GM12878 (cell line): ENCODE data around the gene P3R3URF. TPM values are rescaled to one million over a fixed set of nuclear protein-coding genes. Genes with fewer than 3 reads are reported as not detected.

Experiments
- BHLHE40 ChIP-seq, 2 experiments: fragments of 450-650 bp in 1 of 2; IDR thresholded peaks; 2 replicates each; pipeline ENCODE4 v1.6.1; 2011 to 2017; ENCODE audit warnings: low read depth in 2 of 2, borderline replicate concordance in 1 of 2, improper control_type of control experiment in 1 of 2, low read length in 1 of 2, mild to moderate bottlenecking in 1 of 2
- EED ChIP-seq: sonication (generic); IDR thresholded peaks from 2 replicates; pipeline ENCODE4 v1.6.1; 2016; ENCODE audit warnings: antibody characterized with exemption, low read depth
- EZH2 ChIP-seq: IDR thresholded peaks from 2 replicates; pipeline ENCODE4 v1.6.1; 2012; ENCODE audit warnings: low read depth, mild to moderate bottlenecking, control low read depth, inconsistent platforms, low read length, borderline replicate concordance; ENCODE audit not compliant: control insufficient read depth
- GABPA ChIP-seq: IDR thresholded peaks from 2 replicates; pipeline ENCODE4 v1.6.1; 2014; ENCODE audit warnings: antibody characterized with exemption, low read depth, mild to moderate bottlenecking, inconsistent platforms
- HDAC6 ChIP-seq: fragments of 200-600 bp; sonication (generic); IDR thresholded peaks from one replicate; pipeline ENCODE4 v1.8.0; 2017; ENCODE audit warnings: antibody characterized with exemption; ENCODE audit not compliant: unreplicated experiment
- JUNB ChIP-seq: IDR thresholded peaks from 2 replicates; pipeline ENCODE4 v1.6.1; 2016; ENCODE audit warnings: antibody characterized with exemption, mild to moderate bottlenecking
- MTA2 ChIP-seq: fragments of 450-650 bp; IDR thresholded peaks from 2 replicates; pipeline ENCODE4 v1.6.1; 2016; ENCODE audit warnings: low read depth, mild to moderate bottlenecking, moderate library complexity
- SP1 ChIP-seq: IDR thresholded peaks from one replicate; pipeline ENCODE4 v1.6.1; 2011; ENCODE audit warnings: low read depth, low read length
- SPI1 ChIP-seq: IDR thresholded peaks from 2 replicates; pipeline ENCODE4 v1.6.1; 2011; ENCODE audit warnings: low read depth, mild to moderate bottlenecking, low read length, moderate library complexity, borderline replicate concordance; ENCODE audit not compliant: insufficient read depth
- TARDBP ChIP-seq: IDR thresholded peaks from 2 replicates; pipeline ENCODE4 v1.6.1; 2016; ENCODE audit warnings: borderline replicate concordance
- YY1 ChIP-seq: IDR thresholded peaks from 2 replicates; pipeline ENCODE4 v1.6.1; 2011; ENCODE audit warnings: low read depth, mild to moderate bottlenecking, low read length
- ZNF207 ChIP-seq: fragments of 450-650 bp; IDR thresholded peaks from 2 replicates; pipeline ENCODE4 v1.6.1; 2014; ENCODE audit warnings: antibody characterized with exemption, mild to moderate bottlenecking, borderline replicate concordance
- ZNF217 ChIP-seq: fragments of 450-650 bp; IDR thresholded peaks from 2 replicates; pipeline ENCODE4 v1.6.1; 2017; ENCODE audit warnings: antibody characterized with exemption, mild to moderate bottlenecking
- ZNF592 ChIP-seq: fragments of 450-650 bp; IDR thresholded peaks from 2 replicates; pipeline ENCODE4 v1.6.1; 2017; ENCODE audit warnings: mild to moderate bottlenecking, moderate library complexity
- ZNF622 ChIP-seq: fragments of 450-650 bp; IDR thresholded peaks from 2 replicates; pipeline ENCODE4 v1.6.1; 2017; ENCODE audit warnings: mild to moderate bottlenecking, inconsistent platforms
- ZNF687 ChIP-seq: fragments of 450-650 bp; IDR thresholded peaks from 2 replicates; pipeline ENCODE4 v1.6.1; 2017; ENCODE audit warnings: mild to moderate bottlenecking, moderate library complexity
- polyA plus RNA-seq, 11 experiments: library from polyadenylated mRNA; depleted of rRNA in 4 of 11; unstranded in 6 of 11; stranded (reverse) in 5 of 11; fragments of >200 nt; fragmentation: Nextera tagmentation in 4 of 11; fragmentation: Illumina TruSeq in 1 of 11; extraction: Ambion mirVana in 4 of 11; extraction: Trizol in 1 of 11; gene quantifications; 1 replicate in 1 of 11; 2 replicates in 10 of 11; pipeline versions ENCODE4 v1.2.1 to v1.2.3, GENCODE V29; 2011 to 2016; ENCODE audit warnings: inconsistent platforms in 2 of 11, missing spikeins in 2 of 11, low read depth in 1 of 11
- total RNA-seq, 4 experiments: library from RNA; depleted of rRNA in 3 of 4; stranded (reverse); fragments of >200 nt in 3 of 4; fragmentation: Illumina TruSeq in 1 of 4; extraction: Trizol in 1 of 4; gene quantifications; 2 replicates each; pipeline versions ENCODE4 v1.2.1 to v1.2.3, GENCODE V29; 2013 to 2021
- TF ChIP-seq, protein P1 (sequence below): IDR thresholded peaks from 2 replicates; pipeline ENCODE4 v1.6.1; 2012; ENCODE audit warnings: improper control_type of control experiment, low read depth, low read length; ENCODE audit not compliant: insufficient replicate concordance

Gene P3R3URF
- total and polyA plus RNA-seq, 10 of the 15 experiments (the other 5 are each of a cell fraction or from before 2014, with no cell fraction given), result not detected

DNA sequence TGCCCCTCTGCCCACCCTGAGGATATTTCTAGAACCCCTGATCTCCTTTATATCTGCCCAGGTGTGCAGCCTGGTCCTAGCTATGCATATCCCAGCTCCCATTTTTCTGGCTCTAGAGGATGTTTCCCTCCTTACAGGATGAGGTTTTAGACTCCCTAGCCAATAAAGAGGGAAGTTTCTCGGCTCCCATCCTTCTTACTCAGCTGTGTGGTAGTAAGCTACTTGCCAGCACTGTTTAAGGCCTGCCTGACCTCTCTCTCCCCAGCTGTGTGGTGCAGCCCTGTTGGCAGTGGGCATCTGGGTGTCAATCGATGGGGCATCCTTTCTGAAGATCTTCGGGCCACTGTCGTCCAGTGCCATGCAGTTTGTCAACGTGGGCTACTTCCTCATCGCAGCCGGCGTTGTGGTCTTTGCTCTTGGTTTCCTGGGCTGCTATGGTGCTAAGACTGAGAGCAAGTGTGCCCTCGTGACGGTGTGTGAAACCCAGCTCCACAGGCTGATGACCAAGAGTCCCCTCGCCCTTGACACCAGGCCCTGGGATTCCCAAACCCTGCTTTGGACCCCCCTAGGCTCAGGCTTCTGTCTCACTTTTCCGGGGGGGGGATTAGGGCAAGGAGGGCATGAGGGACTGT lies 7.8 kb upstream of the P3R3URF start (continued):
- TF ChIP-seq ZNF592, result no peak
- no peak for TF ChIP-seq TARDBP
- no peak for TF ChIP-seq GABPA
- TF ChIP-seq ZNF217, result no peak
- no peak for TF ChIP-seq EZH2
- TF ChIP-seq SPI1, result peak; percentile 46; the same call in 1 of the 2 replicates
- TF ChIP-seq HDAC6, result no peak
- TF ChIP-seq YY1, result no peak
- peak; percentile 37 to 72; a peak in 2 of 4 replicates for TF ChIP-seq BHLHE40 (IDR thresholded peaks at IDR 0.05; ENCODE audit: borderline replicate concordance in 1 of 2, low read depth in 2 of 2, low read length in 1 of 2)
- TF ChIP-seq ZNF207, result no peak
- TF ChIP-seq ZNF687, result peak; percentile 96
- TF ChIP-seq SP1, result no peak
- no peak for TF ChIP-seq EED
- TF ChIP-seq JUNB, result no peak
- TF ChIP-seq ZNF622, result no peak
- TF ChIP-seq, protein P1, sequence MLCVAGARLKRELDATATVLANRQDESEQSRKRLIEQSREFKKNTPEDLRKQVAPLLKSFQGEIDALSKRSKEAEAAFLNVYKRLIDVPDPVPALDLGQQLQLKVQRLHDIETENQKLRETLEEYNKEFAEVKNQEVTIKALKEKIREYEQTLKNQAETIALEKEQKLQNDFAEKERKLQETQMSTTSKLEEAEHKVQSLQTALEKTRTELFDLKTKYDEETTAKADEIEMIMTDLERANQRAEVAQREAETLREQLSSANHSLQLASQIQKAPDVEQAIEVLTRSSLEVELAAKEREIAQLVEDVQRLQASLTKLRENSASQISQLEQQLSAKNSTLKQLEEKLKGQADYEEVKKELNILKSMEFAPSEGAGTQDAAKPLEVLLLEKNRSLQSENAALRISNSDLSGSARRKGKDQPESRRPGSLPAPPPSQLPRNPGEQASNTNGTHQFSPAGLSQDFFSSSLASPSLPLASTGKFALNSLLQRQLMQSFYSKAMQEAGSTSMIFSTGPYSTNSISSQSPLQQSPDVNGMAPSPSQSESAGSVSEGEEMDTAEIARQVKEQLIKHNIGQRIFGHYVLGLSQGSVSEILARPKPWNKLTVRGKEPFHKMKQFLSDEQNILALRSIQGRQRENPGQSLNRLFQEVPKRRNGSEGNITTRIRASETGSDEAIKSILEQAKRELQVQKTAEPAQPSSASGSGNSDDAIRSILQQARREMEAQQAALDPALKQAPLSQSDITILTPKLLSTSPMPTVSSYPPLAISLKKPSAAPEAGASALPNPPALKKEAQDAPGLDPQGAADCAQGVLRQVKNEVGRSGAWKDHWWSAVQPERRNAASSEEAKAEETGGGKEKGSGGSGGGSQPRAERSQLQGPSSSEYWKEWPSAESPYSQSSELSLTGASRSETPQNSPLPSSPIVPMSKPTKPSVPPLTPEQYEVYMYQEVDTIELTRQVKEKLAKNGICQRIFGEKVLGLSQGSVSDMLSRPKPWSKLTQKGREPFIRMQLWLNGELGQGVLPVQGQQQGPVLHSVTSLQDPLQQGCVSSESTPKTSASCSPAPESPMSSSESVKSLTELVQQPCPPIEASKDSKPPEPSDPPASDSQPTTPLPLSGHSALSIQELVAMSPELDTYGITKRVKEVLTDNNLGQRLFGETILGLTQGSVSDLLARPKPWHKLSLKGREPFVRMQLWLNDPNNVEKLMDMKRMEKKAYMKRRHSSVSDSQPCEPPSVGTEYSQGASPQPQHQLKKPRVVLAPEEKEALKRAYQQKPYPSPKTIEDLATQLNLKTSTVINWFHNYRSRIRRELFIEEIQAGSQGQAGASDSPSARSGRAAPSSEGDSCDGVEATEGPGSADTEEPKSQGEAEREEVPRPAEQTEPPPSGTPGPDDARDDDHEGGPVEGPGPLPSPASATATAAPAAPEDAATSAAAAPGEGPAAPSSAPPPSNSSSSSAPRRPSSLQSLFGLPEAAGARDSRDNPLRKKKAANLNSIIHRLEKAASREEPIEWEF, result no peak
- peak; percentile 35; the same call in 1 of the 2 replicates for TF ChIP-seq MTA2
